ENCODE results near the gene IGIP.

Gene IGIP

DNA sequence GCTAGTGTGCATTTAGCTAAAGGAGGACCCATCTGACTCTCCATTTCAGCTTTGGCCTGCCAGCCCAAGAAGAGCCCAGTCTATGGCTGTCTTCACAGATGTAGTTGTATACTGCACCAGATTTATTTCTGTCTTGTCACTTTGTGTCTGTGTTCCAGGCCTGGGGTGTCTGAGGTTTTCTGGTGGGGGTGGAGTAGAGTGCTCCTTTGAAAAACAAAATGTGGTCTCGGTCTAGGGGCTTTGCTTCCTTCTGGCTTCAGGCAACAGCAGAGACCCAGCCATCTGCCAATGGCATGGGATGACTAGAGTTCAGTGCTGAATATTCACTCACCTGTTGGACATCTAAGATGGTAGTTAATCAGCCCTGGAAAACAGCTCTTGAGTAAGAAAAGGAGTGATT, 10.9 kb downstream of the IGIP start:
- peaks cover 0 to 31% (median 20%) of the 10 kb centered on the region in 5 donors for H3K4me1 ChIP-seq (ENCODE audit: control insufficient read depth in 5 of 5, insufficient read depth in 5 of 5, low read length in 5 of 5)
- no peak overlapping the region for H3K27ac ChIP-seq (ENCODE audit: low read depth, low read length)
- H3K27me3 ChIP-seq (ENCODE audit: control insufficient read depth in 5 of 5, insufficient read depth in 4 of 5, low read length in 5 of 5) = no peaks in the 10 kb centered on the region
- H3K36me3 ChIP-seq (ENCODE audit: control insufficient read depth in 5 of 5, insufficient read depth in 5 of 5, low read length in 5 of 5) = no peaks in the 10 kb centered on the region
- no peaks in the 10 kb centered on the region for H3K9me3 ChIP-seq (ENCODE audit: control insufficient read depth in 5 of 5, low read length in 5 of 5)
- H3K9ac ChIP-seq (ENCODE audit: low read length in 5 of 5) = no peak overlapping the region
- H3K4me3 ChIP-seq (ENCODE audit: low read depth in 1 of 5, low read length in 5 of 5) = no peak overlapping the region

DNA sequence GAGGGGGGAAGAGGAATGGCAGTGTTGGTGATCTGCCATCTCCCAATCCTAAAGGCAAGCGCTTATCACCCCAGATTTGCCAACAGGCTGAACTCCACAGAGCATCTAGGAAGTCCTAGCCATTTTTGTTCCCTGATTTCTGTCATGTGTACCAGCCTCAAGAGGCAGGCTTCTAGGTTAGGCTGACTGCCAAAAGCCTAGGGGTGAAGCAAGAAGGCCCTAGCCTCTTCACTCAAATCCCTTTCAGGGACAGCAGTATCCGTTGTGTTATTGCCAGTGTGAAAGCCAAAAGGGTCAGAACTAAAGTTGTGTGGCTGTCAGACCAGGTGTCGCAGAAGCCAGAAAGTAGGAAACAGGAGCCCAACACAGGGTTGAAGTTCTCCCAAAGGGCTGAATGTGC, 14.7 kb downstream of the IGIP start:
- H3K27ac ChIP-seq (ENCODE audit: low read depth, low read length) = no peak overlapping the region
- no peaks in the 10 kb centered on the region for H3K9me3 ChIP-seq (ENCODE audit: control insufficient read depth in 5 of 5, low read length in 5 of 5)
- H3K27me3 ChIP-seq (ENCODE audit: control insufficient read depth in 5 of 5, insufficient read depth in 4 of 5, low read length in 5 of 5) = no peaks in the 10 kb centered on the region
- H3K4me1 ChIP-seq (ENCODE audit: control insufficient read depth in 5 of 5, insufficient read depth in 5 of 5, low read length in 5 of 5) = peaks cover 0 to 27% (median 22%) of the 10 kb centered on the region in 5 donors
- H3K9ac ChIP-seq (ENCODE audit: low read length in 5 of 5) = no peak overlapping the region
- no peaks in the 10 kb centered on the region for H3K36me3 ChIP-seq (ENCODE audit: control insufficient read depth in 5 of 5, insufficient read depth in 5 of 5, low read length in 5 of 5)
- H3K4me3 ChIP-seq (ENCODE audit: low read depth in 1 of 5, low read length in 5 of 5) = no peak overlapping the region

DNA sequence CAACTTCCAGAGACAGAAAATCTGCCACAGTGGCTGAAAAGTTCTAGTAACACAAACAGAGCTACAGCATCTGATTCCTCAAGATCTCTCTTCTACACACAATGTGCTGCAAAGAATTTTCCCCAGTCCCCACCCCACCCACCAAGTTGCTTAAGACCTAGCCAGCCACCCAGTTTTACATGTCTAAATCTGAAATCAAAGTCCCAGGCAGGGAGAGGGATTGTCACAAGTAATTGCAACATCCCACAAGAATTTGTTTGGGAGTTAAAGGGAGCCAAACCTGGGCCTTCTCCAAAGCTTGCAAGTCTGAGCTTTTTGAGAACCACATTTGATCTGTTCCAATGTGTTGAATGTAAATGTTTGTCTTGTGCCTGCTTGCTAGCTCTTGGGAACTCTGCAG, 15.5 kb downstream of the IGIP start:
- H3K4me1 ChIP-seq (ENCODE audit: control insufficient read depth in 5 of 5, insufficient read depth in 5 of 5, low read length in 5 of 5) = peaks cover 2 to 35% (median 29%) of the 10 kb centered on the region in 5 donors
- no peak overlapping the region for H3K4me3 ChIP-seq (ENCODE audit: low read depth in 1 of 5, low read length in 5 of 5)
- H3K27ac ChIP-seq (ENCODE audit: low read depth, low read length) = no peak overlapping the region
- H3K9me3 ChIP-seq (ENCODE audit: control insufficient read depth in 5 of 5, low read length in 5 of 5) = no peaks in the 10 kb centered on the region
- no peaks in the 10 kb centered on the region for H3K27me3 ChIP-seq (ENCODE audit: control insufficient read depth in 5 of 5, insufficient read depth in 4 of 5, low read length in 5 of 5)
- H3K9ac ChIP-seq (ENCODE audit: low read length in 5 of 5) = no peak overlapping the region
- H3K36me3 ChIP-seq (ENCODE audit: control insufficient read depth in 5 of 5, insufficient read depth in 5 of 5, low read length in 5 of 5) = no peaks in the 10 kb centered on the region

DNA sequence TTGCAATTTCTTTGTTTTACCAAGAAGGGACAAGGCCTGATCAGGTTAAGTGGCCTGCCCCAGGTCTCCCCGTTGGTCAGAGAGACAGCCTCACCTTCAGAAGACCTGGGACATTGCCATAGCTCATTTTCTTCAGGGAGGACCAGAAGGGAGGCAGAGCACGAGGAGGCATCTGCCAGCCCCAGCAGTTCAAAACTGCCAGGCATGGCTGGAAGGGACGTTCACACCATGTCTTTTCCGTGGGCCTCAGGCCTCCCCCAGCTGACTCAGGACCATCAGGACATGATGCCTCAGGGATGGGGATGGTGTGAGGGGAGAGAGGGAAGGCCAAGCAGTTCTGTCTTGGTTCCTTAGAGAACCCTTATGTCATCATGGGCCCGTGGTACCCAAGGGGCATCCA, 16.5 kb downstream of the IGIP start:
- Histone ChIP-seq H3K4me1 (ENCODE audit: control insufficient read depth in 5 of 5, insufficient read depth in 5 of 5, low read length in 5 of 5) (peaks cover 2 to 38% (median 33%) of the 10 kb centered on the region in 5 donors), H3K4me3 (ENCODE audit: low read depth in 1 of 5, low read length in 5 of 5) (no peak overlapping the region), H3K9ac (ENCODE audit: low read length in 5 of 5) (no peak overlapping the region), H3K27ac (ENCODE audit: low read depth, low read length) (no peak overlapping the region), H3K36me3 (ENCODE audit: control insufficient read depth in 5 of 5, insufficient read depth in 5 of 5, low read length in 5 of 5) (no peaks in the 10 kb centered on the region), H3K9me3 (ENCODE audit: control insufficient read depth in 5 of 5, low read length in 5 of 5) (no peaks in the 10 kb centered on the region), H3K27me3 (ENCODE audit: control insufficient read depth in 5 of 5, insufficient read depth in 4 of 5, low read length in 5 of 5) (no peaks in the 10 kb centered on the region)

DNA sequence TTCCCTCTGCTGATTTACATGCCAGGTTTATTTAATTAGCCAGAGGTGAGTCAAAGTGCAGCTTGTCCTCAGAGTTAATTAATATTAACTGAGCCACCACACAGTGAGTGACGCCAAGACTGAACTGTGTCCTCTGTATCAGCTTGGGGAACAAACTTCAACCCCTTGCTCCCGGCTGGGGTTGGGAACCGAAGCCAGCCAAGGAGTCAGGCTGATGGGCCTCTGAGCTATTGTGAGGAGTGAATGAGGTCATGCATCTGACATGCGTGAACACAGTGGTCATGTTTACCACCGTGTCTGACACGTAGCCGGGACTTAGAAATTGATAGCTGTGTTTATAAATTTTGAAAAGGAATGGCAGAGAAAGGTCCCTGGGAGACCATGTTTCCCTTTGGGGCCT, 17.1 kb downstream of the IGIP start:
- H3K27me3 ChIP-seq (ENCODE audit: control insufficient read depth in 5 of 5, insufficient read depth in 4 of 5, low read length in 5 of 5) = no peaks in the 10 kb centered on the region

DNA sequence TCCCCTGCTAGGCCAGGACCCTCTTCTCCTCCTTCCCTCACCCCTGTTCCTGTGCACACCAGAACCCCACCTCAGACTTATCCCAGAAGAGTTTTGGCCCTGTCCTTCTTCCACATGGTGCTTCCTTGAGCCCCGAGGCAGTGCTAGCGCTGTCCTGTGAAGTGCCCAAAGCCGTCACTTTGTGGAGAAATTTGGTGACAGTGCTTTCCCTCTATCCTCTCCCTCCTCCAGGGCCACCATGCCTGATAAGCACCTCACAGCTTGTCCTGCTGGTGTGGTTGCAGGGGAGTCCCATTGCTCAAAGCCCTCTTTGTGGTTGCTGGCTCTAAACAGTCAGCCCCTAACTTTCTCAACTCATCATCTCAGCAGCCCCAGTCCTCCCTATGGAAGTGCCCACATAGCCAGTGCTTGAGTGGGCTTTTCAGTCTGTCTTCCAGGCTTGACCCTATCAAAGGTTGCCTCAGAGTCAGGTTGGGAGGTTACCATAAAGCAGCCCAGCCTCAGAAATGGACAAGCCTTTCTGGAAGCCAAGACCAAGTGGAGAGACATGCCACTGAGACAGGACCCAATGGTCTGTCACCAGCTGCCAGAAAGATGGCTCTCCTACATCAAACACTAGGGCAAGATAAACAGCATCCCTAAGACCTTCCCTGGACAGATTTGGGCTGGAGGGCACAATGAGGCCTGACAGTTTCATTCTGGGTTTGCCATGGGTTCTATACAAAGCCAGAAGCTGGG, 18.0 kb downstream of the IGIP start:
- H3K4me1 ChIP-seq (ENCODE audit: control insufficient read depth in 5 of 5, insufficient read depth in 5 of 5, low read length in 5 of 5) = peaks cover 2 to 38% (median 33%) of the 10 kb centered on the region in 5 donors
- no peak overlapping the region for H3K27ac ChIP-seq (ENCODE audit: low read depth, low read length)
- no peak overlapping the region for H3K9ac ChIP-seq (ENCODE audit: low read length in 5 of 5)

More for the DNA sequence above, 17.1 kb downstream of the IGIP start:
- H3K9ac ChIP-seq (ENCODE audit: low read length in 5 of 5) = no peak overlapping the region
- no peaks in the 10 kb centered on the region for H3K9me3 ChIP-seq (ENCODE audit: control insufficient read depth in 5 of 5, low read length in 5 of 5)
- H3K27ac ChIP-seq (ENCODE audit: low read depth, low read length) = no peak overlapping the region
- peaks cover 2 to 38% (median 33%) of the 10 kb centered on the region in 5 donors for H3K4me1 ChIP-seq (ENCODE audit: control insufficient read depth in 5 of 5, insufficient read depth in 5 of 5, low read length in 5 of 5)
- H3K36me3 ChIP-seq (ENCODE audit: control insufficient read depth in 5 of 5, insufficient read depth in 5 of 5, low read length in 5 of 5) = no peaks in the 10 kb centered on the region
- no peak overlapping the region for H3K4me3 ChIP-seq (ENCODE audit: low read depth in 1 of 5, low read length in 5 of 5)

DNA sequence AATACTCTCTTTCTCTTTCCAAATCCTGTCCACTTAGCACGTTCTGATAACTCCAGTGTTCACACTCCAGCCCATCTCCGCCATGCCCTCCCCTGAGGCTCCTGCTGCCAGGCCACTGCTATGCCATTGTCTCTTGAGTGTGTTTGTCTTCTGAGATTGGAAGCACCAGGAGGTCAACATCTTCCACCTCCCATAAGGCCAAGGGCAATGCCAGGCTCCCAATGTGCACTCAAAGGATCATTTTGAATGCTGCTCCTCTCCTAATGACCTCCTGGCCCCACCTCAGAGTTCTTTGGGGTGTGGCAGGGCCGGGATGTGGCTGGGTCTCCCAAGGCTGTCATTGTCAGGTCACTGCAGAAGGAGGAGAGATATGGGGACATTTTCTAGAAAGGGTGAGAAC, 19.5 kb downstream of the IGIP start:
- Histone ChIP-seq H3K4me3 (ENCODE audit: low read depth in 1 of 5, low read length in 5 of 5) (peak overlapping the region in 3 of 5 donors; percentile 25 to 66 (median 44)), H3K9me3 (ENCODE audit: control insufficient read depth in 5 of 5, low read length in 5 of 5) (no peaks in the 10 kb centered on the region), H3K9ac (ENCODE audit: low read length in 5 of 5) (peak overlapping the region in 1 of 5 donors; percentile 8), H3K4me1 (ENCODE audit: control insufficient read depth in 5 of 5, insufficient read depth in 5 of 5, low read length in 5 of 5) (peaks cover 2 to 36% (median 31%) of the 10 kb centered on the region in 5 donors), H3K27me3 (ENCODE audit: control insufficient read depth in 5 of 5, insufficient read depth in 4 of 5, low read length in 5 of 5) (no peaks in the 10 kb centered on the region), H3K36me3 (ENCODE audit: control insufficient read depth in 5 of 5, insufficient read depth in 5 of 5, low read length in 5 of 5) (no peaks in the 10 kb centered on the region), H3K27ac (ENCODE audit: low read depth, low read length) (no peak overlapping the region)

More for the DNA sequence above, 18.0 kb downstream of the IGIP start:
- Histone ChIP-seq H3K36me3 (ENCODE audit: control insufficient read depth in 5 of 5, insufficient read depth in 5 of 5, low read length in 5 of 5) (no peaks in the 10 kb centered on the region), H3K27me3 (ENCODE audit: control insufficient read depth in 5 of 5, insufficient read depth in 4 of 5, low read length in 5 of 5) (no peaks in the 10 kb centered on the region), H3K4me3 (ENCODE audit: low read depth in 1 of 5, low read length in 5 of 5) (no peak overlapping the region), H3K9me3 (ENCODE audit: control insufficient read depth in 5 of 5, low read length in 5 of 5) (no peaks in the 10 kb centered on the region)

DNA sequence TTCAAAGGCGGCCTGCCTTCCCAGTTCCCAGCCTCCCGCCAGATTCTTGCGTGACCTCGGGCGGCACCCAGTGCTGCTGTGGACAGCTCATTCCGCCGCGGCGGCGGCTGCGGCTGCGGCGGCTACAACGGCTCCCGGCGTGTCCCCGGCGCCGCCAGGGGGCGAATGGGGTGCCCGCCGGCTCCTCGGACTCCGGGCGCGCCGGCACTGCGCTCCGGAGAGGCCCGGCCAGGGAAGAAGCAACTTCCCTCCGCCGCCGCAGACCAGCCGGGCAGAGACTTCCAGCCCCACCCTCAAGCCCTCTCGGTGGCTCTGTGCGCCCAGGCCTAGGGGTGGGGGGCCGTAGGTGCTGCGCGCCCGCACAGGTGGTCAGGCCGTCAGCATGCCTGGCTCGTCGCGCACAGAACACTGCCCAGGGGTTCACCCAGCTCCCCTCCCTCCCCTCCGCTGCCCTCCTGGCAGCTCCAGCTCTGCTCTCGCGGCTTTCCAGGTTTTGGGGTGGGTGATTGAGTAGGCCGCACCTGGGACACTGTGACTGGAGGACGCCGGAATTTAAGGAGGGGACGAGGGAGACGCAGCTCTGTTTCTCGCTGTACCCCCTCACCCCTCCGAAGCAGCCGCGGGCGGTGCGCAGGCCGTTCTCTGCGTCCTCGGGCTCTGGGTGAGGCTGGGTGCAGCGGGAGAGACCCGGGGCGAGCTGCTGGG, 20.2 kb downstream of the IGIP start:
- no peaks in the 10 kb centered on the region for H3K9me3 ChIP-seq (ENCODE audit: control insufficient read depth in 5 of 5, low read length in 5 of 5)
- H3K36me3 ChIP-seq (ENCODE audit: control insufficient read depth in 5 of 5, insufficient read depth in 5 of 5, low read length in 5 of 5) = no peaks in the 10 kb centered on the region
- H3K27ac ChIP-seq (ENCODE audit: low read depth, low read length) = no peak overlapping the region
- no peaks in the 10 kb centered on the region for H3K27me3 ChIP-seq (ENCODE audit: control insufficient read depth in 5 of 5, insufficient read depth in 4 of 5, low read length in 5 of 5)
- peak overlapping the region in 4 of 5 donors; percentile 39 to 67 (median 55) for H3K4me3 ChIP-seq (ENCODE audit: low read depth in 1 of 5, low read length in 5 of 5)
- H3K9ac ChIP-seq (ENCODE audit: low read length in 5 of 5) = peak overlapping the region in 4 of 5 donors; percentile 8 to 70 (median 43)
- H3K4me1 ChIP-seq (ENCODE audit: control insufficient read depth in 5 of 5, insufficient read depth in 5 of 5, low read length in 5 of 5) = peaks cover 2 to 29% (median 24%) of the 10 kb centered on the region in 5 donors

DNA sequence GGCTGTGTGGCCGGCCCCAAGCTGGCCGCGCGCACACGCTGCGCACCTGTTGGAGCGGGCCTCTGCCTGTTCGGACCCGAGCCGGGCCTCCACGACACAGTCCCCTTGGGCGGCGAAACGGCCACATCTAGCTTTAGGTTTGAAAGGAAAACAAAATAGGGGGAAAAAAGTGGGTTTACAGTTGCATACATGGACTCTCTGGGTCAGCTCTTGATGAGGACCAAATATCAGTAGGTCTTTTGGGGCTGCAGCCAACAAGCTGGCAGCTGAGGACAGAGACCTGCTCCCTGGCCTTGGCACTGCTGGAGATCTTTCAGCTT, 20.7 kb downstream of the IGIP start:
- H3K36me3 ChIP-seq (ENCODE audit: control insufficient read depth in 5 of 5, insufficient read depth in 5 of 5, low read length in 5 of 5) = no peaks in the 10 kb centered on the region
- no peak overlapping the region for H3K9ac ChIP-seq (ENCODE audit: low read length in 5 of 5)
- H3K27ac ChIP-seq (ENCODE audit: low read depth, low read length) = no peak overlapping the region
- peaks cover 2 to 24% (median 19%) of the 10 kb centered on the region in 5 donors for H3K4me1 ChIP-seq (ENCODE audit: control insufficient read depth in 5 of 5, insufficient read depth in 5 of 5, low read length in 5 of 5)
- no peaks in the 10 kb centered on the region for H3K27me3 ChIP-seq (ENCODE audit: control insufficient read depth in 5 of 5, insufficient read depth in 4 of 5, low read length in 5 of 5)
- H3K4me3 ChIP-seq (ENCODE audit: low read depth in 1 of 5, low read length in 5 of 5) = peak overlapping the region in 1 of 5 donors; percentile 66
- H3K9me3 ChIP-seq (ENCODE audit: control insufficient read depth in 5 of 5, low read length in 5 of 5) = no peaks in the 10 kb centered on the region

DNA sequence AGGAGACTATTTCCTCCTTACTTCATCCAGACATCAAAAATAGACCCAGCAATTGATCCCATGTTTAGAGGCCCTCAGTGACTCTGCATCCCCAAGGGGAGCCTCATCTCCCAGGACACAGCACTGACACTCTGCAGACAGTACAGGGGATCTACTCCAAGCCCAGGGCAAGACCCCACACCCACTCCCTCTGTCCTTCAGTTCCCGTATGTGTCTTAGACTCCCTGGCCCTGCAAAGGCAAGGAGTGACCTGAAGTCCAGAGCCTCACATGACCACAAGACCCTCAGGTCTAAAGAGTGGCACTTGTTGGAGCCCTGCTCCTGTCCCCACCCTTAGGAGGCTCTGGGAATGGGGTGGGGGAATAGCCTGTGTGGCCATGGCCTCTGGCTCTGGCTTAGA, 21.7 kb downstream of the IGIP start:
- no peaks in the 10 kb centered on the region for H3K27me3 ChIP-seq (ENCODE audit: control insufficient read depth in 5 of 5, insufficient read depth in 4 of 5, low read length in 5 of 5)

More for the DNA sequence above, 21.7 kb downstream of the IGIP start:
- Histone ChIP-seq H3K27ac (ENCODE audit: low read depth, low read length) (no peak overlapping the region), H3K4me3 (ENCODE audit: low read depth in 1 of 5, low read length in 5 of 5) (no peak overlapping the region), H3K9me3 (ENCODE audit: control insufficient read depth in 5 of 5, low read length in 5 of 5) (no peaks in the 10 kb centered on the region), H3K4me1 (ENCODE audit: control insufficient read depth in 5 of 5, insufficient read depth in 5 of 5, low read length in 5 of 5) (peaks cover 2 to 19% (median 16%) of the 10 kb centered on the region in 5 donors), H3K9ac (ENCODE audit: low read length in 5 of 5) (no peak overlapping the region), H3K36me3 (ENCODE audit: control insufficient read depth in 5 of 5, insufficient read depth in 5 of 5, low read length in 5 of 5) (no peaks in the 10 kb centered on the region)

Measured in subcutaneous abdominal adipose tissue (tissue), 5 donors.